Measurements from ENCODE around the gene JPT1. TPM values are rescaled to one million over a fixed set of nuclear protein-coding genes. Genes with fewer than 3 reads are reported as not detected.

The JPT1 gene
- total RNA-seq, 1 experiment from 2014 or later = 265 TPM

DNA sequence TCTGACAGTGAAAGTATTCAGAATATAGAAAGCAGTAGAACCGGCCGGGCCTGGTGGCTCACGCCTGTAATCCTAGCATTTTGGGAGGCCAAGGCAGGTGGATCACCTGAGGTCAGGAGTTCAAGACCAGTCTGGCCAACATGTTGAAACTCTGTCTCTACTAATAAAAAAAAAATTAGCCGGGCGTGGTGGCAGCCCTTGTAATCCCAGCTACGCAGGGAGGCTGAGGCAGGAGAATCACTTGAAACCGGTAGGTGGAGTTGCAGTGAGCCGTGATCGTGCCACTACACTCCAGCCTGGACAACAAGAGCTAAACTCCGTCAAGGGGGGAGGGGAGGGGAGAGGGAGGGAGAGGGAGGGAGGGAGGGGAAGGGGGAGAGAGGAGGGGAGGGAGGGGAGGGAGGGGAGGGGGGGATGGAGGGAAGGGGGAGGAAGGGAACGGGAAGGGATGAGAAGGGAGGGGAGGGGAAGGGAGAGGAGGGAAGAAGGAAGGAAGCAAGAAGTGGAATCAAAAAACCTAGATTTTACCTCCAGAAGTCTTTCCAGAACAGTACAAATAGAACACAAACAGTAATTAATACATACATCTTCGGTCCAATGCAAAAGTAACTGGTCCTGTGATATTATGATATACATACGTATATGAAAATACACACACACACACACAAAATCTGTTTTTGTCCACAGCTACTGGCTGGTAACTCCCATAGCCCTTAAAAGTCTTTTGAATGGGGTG lies 11.9 kb downstream of the JPT1 start:
- Histone ChIP-seq H3K27me3 (ENCODE audit: insufficient read depth, low read length) (no peaks in the 10 kb centered on the region), H3K9me3 (ENCODE audit: control insufficient read depth, low read depth, low read length) (no peaks in the 10 kb centered on the region), H4K20me1 (ENCODE audit: control insufficient read depth, insufficient read depth, insufficient read length) (no peaks in the 10 kb centered on the region), H2BK20ac (ENCODE audit: low read depth, low read length, poor library complexity, severe bottlenecking) (no peak overlapping the region), H2BK120ac (ENCODE audit: low read depth, low read length, poor library complexity, severe bottlenecking) (no peak overlapping the region), H3K23ac (ENCODE audit: insufficient read length, low read depth, low read length) (no peak overlapping the region), H3K23me2 (ENCODE audit: insufficient read length, low read depth, low read length, poor library complexity, severe bottlenecking) (no peaks in the 10 kb centered on the region), H4K5ac (ENCODE audit: insufficient read length, low read depth, low read length) (no peak overlapping the region), H4K8ac (replicated peaks; ENCODE audit: insufficient read length, low read depth, low read length) (no peak overlapping the region), H4K91ac (ENCODE audit: insufficient read length, low read depth, low read length) (no peak overlapping the region), H2AK5ac (ENCODE audit: insufficient read length, low read length) (no peak overlapping the region), H3K56ac (ENCODE audit: insufficient read length, low read depth, low read length) (no peak overlapping the region), H3K27ac (ENCODE audit: insufficient read length, low read depth, low read length) (no peak overlapping the region), H3K18ac (ENCODE audit: insufficient read length, low read depth, low read length) (no peak overlapping the region), H2BK5ac (ENCODE audit: insufficient read length, low read length) (no peak overlapping the region), H3K79me1 (ENCODE audit: insufficient read depth, low read depth, low read length, poor library complexity, severe bottlenecking) (peaks cover 16% of the 10 kb centered on the region), H3K14ac (ENCODE audit: insufficient read depth, low read length) (no peak overlapping the region), H3K79me2 (ENCODE audit: insufficient read depth, low read length) (0 out of 2 replicates have a peak, but pooled peaks cover 4% of the 10 kb centered on the region), H3K4ac (ENCODE audit: low read depth, low read length) (no peak overlapping the region), H2BK12ac (ENCODE audit: insufficient read length, low read depth, low read length) (no peak overlapping the region), H3T11ph (ENCODE audit: low read length) (no peak overlapping the region), H3K9ac (ENCODE audit: extremely low read depth, insufficient read length, low read length) (no peak overlapping the region), H3K4me1 (ENCODE audit: insufficient read depth, low read length) (no peaks in the 10 kb centered on the region), H3K4me2 (ENCODE audit: insufficient read depth, insufficient read length, low read length) (no peak overlapping the region), H2AFZ (ENCODE audit: low read length) (no peak overlapping the region), H2BK15ac (ENCODE audit: low read depth, low read length) (no peak overlapping the region)
- no CpG with 5 or more reads among the region's 13 CpGs for WGBS (ENCODE audit: extremely low coverage, insufficient read length, low lambda C conversion rate)
- H3K4me1 Mint-ChIP-seq = no peaks in the 10 kb centered on the region
- no peak for DNase-seq
- TF ChIP-seq CTCF (conservative IDR thresholded peaks at IDR 0.05) = no peak
- H3K9me3 Mint-ChIP-seq = no peaks in the 10 kb centered on the region
- H3K4me3 Mint-ChIP-seq = no peak overlapping the region
- peaks cover 53 to 90% (median 83%) of the 10 kb centered on the region in 3 experiments for H3K36me3 Mint-ChIP-seq (ENCODE audit: insufficient read depth in 1 of 3, low read depth in 3 of 3)
- H3K27me3 Mint-ChIP-seq (ENCODE audit: low read depth) = no peaks in the 10 kb centered on the region; the same call in 1 of the 2 replicates
- no peak overlapping the region for H3K27ac Mint-ChIP-seq

Data from H9 (cell line).